H9 (cell line): ENCODE results near the gene MARCHF3. TPM values are rescaled to one million over a fixed set of nuclear protein-coding genes. Genes with fewer than 3 reads are reported as not detected.

ENCODE experiments used
- DNase-seq: peaks from one replicate; pipeline ENCODE4 v3.0.0-alpha.2; 2017
- H2AFZ ChIP-seq: one replicate; pipeline ENCODE4 v1.6.1; 2013; ENCODE audit warnings: mild to moderate bottlenecking, low read length, control low read depth, moderate library complexity
- H2AK5ac ChIP-seq: 2 replicates; pipeline ENCODE4 v1.6.1; 2013; ENCODE audit warnings: low read length, control low read depth, mixed read lengths; ENCODE audit not compliant: insufficient read length
- H2BK120ac ChIP-seq: one replicate; pipeline ENCODE4 v1.6.1; 2013; ENCODE audit warnings: low read depth, mild to moderate bottlenecking, low read length, control low read depth, inconsistent platforms; ENCODE audit not compliant: poor library complexity, severe bottlenecking
- H2BK12ac ChIP-seq: 2 replicates; pipeline ENCODE4 v1.6.1; 2013; ENCODE audit warnings: low read length, control low read depth, mixed read lengths, low read depth; ENCODE audit not compliant: insufficient read length
- H2BK15ac ChIP-seq: 2 replicates; pipeline ENCODE4 v1.6.1; 2013; ENCODE audit warnings: low read depth, low read length, control low read depth
- H2BK20ac ChIP-seq: one replicate; pipeline ENCODE4 v1.6.1; 2013; ENCODE audit warnings: low read depth, mild to moderate bottlenecking, low read length, control low read depth, inconsistent platforms; ENCODE audit not compliant: poor library complexity, severe bottlenecking
- H2BK5ac ChIP-seq: 2 replicates; pipeline ENCODE4 v1.6.1; 2013; ENCODE audit warnings: low read length, control low read depth, mixed read lengths; ENCODE audit not compliant: insufficient read length
- H3K14ac ChIP-seq: 2 replicates; pipeline ENCODE4 v1.6.1; 2013; ENCODE audit warnings: low read length, control low read depth; ENCODE audit not compliant: insufficient read depth
- H3K18ac ChIP-seq: 2 replicates; pipeline ENCODE4 v1.6.1; 2013; ENCODE audit warnings: low read depth, mild to moderate bottlenecking, mixed read lengths, low read length, control low read depth; ENCODE audit not compliant: insufficient read length
- H3K23ac ChIP-seq: 2 replicates; pipeline ENCODE4 v1.6.1; 2013; ENCODE audit warnings: low read length, control low read depth, mixed read lengths, low read depth; ENCODE audit not compliant: insufficient read length
- H3K23me2 ChIP-seq: 2 replicates; pipeline ENCODE4 v1.6.1; 2013; ENCODE audit warnings: low read depth, mild to moderate bottlenecking, mixed read lengths, low read length, control low read depth; ENCODE audit not compliant: insufficient read length, poor library complexity, severe bottlenecking
- H3K27ac ChIP-seq: 2 replicates; pipeline ENCODE4 v1.5.1; 2013; ENCODE audit warnings: low read length, control low read depth, mixed read lengths, low read depth; ENCODE audit not compliant: insufficient read length
- H3K27me3 ChIP-seq: 2 replicates; pipeline ENCODE4 v1.6.1; 2013; ENCODE audit warnings: low read length, control low read depth, inconsistent platforms; ENCODE audit not compliant: insufficient read depth
- H3K4ac ChIP-seq: 2 replicates; pipeline ENCODE4 v1.6.1; 2013; ENCODE audit warnings: low read depth, mild to moderate bottlenecking, control low read depth, inconsistent platforms, low read length, moderate library complexity
- H3K4me1 ChIP-seq: 2 replicates; pipeline ENCODE4 v1.6.1; 2013; ENCODE audit warnings: low read length, control low read depth, inconsistent platforms; ENCODE audit not compliant: insufficient read depth
- H3K4me2 ChIP-seq: 2 replicates; pipeline ENCODE4 v1.6.1; 2013; ENCODE audit warnings: low read length, control low read depth, mixed read lengths; ENCODE audit not compliant: insufficient read length, insufficient read depth
- H3K56ac ChIP-seq: 2 replicates; pipeline ENCODE4 v1.6.1; 2013; ENCODE audit warnings: low read depth, mild to moderate bottlenecking, mixed read lengths, low read length, control low read depth; ENCODE audit not compliant: insufficient read length
- H3K79me1 ChIP-seq: 2 replicates; pipeline ENCODE4 v1.6.1; 2013; ENCODE audit warnings: low read depth, mild to moderate bottlenecking, moderate library complexity, low read length, control low read depth, inconsistent platforms; ENCODE audit not compliant: insufficient read depth, poor library complexity, severe bottlenecking
- H3K79me2 ChIP-seq: 2 replicates; pipeline ENCODE4 v1.6.1; 2013; ENCODE audit warnings: low read length, control low read depth, inconsistent platforms; ENCODE audit not compliant: insufficient read depth
- H3K9ac ChIP-seq: 2 replicates; pipeline ENCODE4 v1.6.1; 2013; ENCODE audit warnings: low read length, control low read depth, mixed read lengths; ENCODE audit not compliant: insufficient read length; ENCODE audit errors: extremely low read depth
- H3K9me3 ChIP-seq: one replicate; pipeline ENCODE4 v1.6.1; 2013; ENCODE audit warnings: low read depth, low read length, inconsistent platforms; ENCODE audit not compliant: control insufficient read depth
- H3T11ph ChIP-seq: one replicate; pipeline ENCODE4 v1.6.1; 2013; ENCODE audit warnings: mild to moderate bottlenecking, low read length, control low read depth, inconsistent platforms
- H4K20me1 ChIP-seq: one replicate; pipeline ENCODE4 v1.6.1; 2013; ENCODE audit not compliant: control insufficient read depth, insufficient read length, insufficient read depth
- H4K5ac ChIP-seq: 2 replicates; pipeline ENCODE4 v1.6.1; 2013; ENCODE audit warnings: low read depth, mild to moderate bottlenecking, mixed read lengths, low read length, control low read depth; ENCODE audit not compliant: insufficient read length
- H4K8ac ChIP-seq: replicated peaks from 2 replicates; pipeline ENCODE4 v1.6.1; 2013; ENCODE audit warnings: low read length, control low read depth, mixed read lengths, low read depth; ENCODE audit not compliant: insufficient read length
- H4K91ac ChIP-seq: 2 replicates; pipeline ENCODE4 v1.6.1; 2013; ENCODE audit warnings: low read depth, mild to moderate bottlenecking, moderate library complexity, mixed read lengths, low read length, control low read depth; ENCODE audit not compliant: insufficient read length
- H3K27ac Mint-ChIP-seq, 3 experiments: 2 replicates in 2 of 3; 3 replicates in 1 of 3; pipeline ENCODE4 v1.8.0; 2020 to 2021; ENCODE audit warnings: mixed read lengths in 3 of 3, mild to moderate bottlenecking in 1 of 3, moderate library complexity in 1 of 3
- H3K27me3 Mint-ChIP-seq: 2 replicates; pipeline ENCODE4 v1.8.0; 2021; ENCODE audit warnings: low read depth, mild to moderate bottlenecking, moderate library complexity, mixed read lengths
- H3K36me3 Mint-ChIP-seq, 3 experiments: 2 replicates in 2 of 3; 3 replicates in 1 of 3; pipeline ENCODE4 v1.8.0; 2020 to 2021; ENCODE audit warnings: low read depth in 3 of 3, mixed read lengths in 3 of 3; ENCODE audit not compliant: insufficient read depth in 1 of 3
- H3K4me1 Mint-ChIP-seq, 2 experiments: 2 replicates each; pipeline ENCODE4 v1.8.0; 2020; ENCODE audit warnings: mixed read lengths in 2 of 2
- H3K4me3 Mint-ChIP-seq, 2 experiments: 2 replicates in 1 of 2; 3 replicates in 1 of 2; pipeline ENCODE4 v1.8.0; 2020 to 2021; ENCODE audit warnings: mild to moderate bottlenecking in 2 of 2, mixed read lengths in 2 of 2, moderate library complexity in 1 of 2
- H3K9me3 Mint-ChIP-seq, 2 experiments: 2 replicates in 1 of 2; 3 replicates in 1 of 2; pipeline ENCODE4 v1.8.0; 2020; ENCODE audit warnings: mild to moderate bottlenecking in 2 of 2, mixed read lengths in 2 of 2, moderate library complexity in 1 of 2
- CTCF ChIP-seq: fragments of 200-600 bp; sonication (generic); conservative IDR thresholded peaks from 3 replicates; pipeline ENCODE4 v1.8.0; 2021; ENCODE audit warnings: antibody characterized with exemption, mild to moderate bottlenecking
- whole genome bisulfite sequencing: extraction: QIAGEN DNeasy Blood & Tissue Kit; methylation state at CpG from one replicate; pipeline ENCODE4 v1.1.7; 2013; ENCODE audit warnings: missing lambda C conversion rate, low lambda C conversion rate, mixed read lengths; ENCODE audit not compliant: insufficient read length; ENCODE audit errors: extremely low coverage; 5-methylcytosine and 5-hydroxymethylcytosine counted together
- total RNA-seq: library from RNA; stranded (reverse); gene quantifications from 2 replicates; pipeline ENCODE4 v1.2.1, GENCODE V29; 2021

The MARCHF3 gene
- total RNA-seq, 1 experiment from 2014 or later: 17.7 TPM

GRCh38 chr5:126855266-126855665 lies 175.1 kb downstream of the MARCHF3 start:
- Histone ChIP-seq H3K23ac (no peak overlapping the region), H2BK20ac (no peak overlapping the region), H3K4ac (no peak overlapping the region), H2AFZ (no peak overlapping the region), H3K18ac (no peak overlapping the region), H4K91ac (no peak overlapping the region), H3K27ac (no peak overlapping the region), H3K9me3 (no peaks in the 10 kb centered on the region), H2BK15ac (no peak overlapping the region), H2BK12ac (no peak overlapping the region), H2BK120ac (no peak overlapping the region), H3K79me2 (no peaks in the 10 kb centered on the region), H3K9ac (no peak overlapping the region), H3K79me1 (no peaks in the 10 kb centered on the region), H4K5ac (no peak overlapping the region), H4K20me1 (no peaks in the 10 kb centered on the region), H3K14ac (no peak overlapping the region), H2AK5ac (no peak overlapping the region), H3T11ph (no peak overlapping the region), H2BK5ac (no peak overlapping the region), H4K8ac (no peak overlapping the region), H3K23me2 (no peaks in the 10 kb centered on the region), H3K4me1 (peaks cover 13% of the 10 kb centered on the region), H3K56ac (no peak overlapping the region), H3K27me3 (no peaks in the 10 kb centered on the region), H3K4me2 (no peak overlapping the region)
- Mint-ChIP-seq H3K27ac (no peak overlapping the region), H3K36me3 (peaks cover 30 to 35% (median 35%) of the 10 kb centered on the region in 3 experiments), H3K4me1 (peaks cover 40 to 42% of the 10 kb centered on the region in 2 experiments), H3K9me3 (peaks cover 3 to 8% of the 10 kb centered on the region in 2 experiments; a peak in 3 of 5 replicates), H3K27me3 (no peaks in the 10 kb centered on the region), H3K4me3 (no peak overlapping the region)
- no peak for TF ChIP-seq CTCF
- no peak for DNase-seq
- no CpG with 5 or more reads among the region's 8 CpGs for WGBS
